ENCODE data around the gene CLPTM1L.
"Not testable (repeated sequence)": the region's sequence is repeated elsewhere in the genome, so short reads cannot be mapped to it uniquely, and the experiment has no call there.

The CLPTM1L gene

GRCh38 chr5:1289559-1289958, 55.3 kb downstream of the CLPTM1L start:
- peaks cover 10% of the 10 kb centered on the region for H3K9me3 Mint-ChIP-seq
- H3K4me1 Mint-ChIP-seq, result peaks cover 14% of the 10 kb centered on the region
- H3K27ac Mint-ChIP-seq, H3K27me3 Mint-ChIP-seq, CTCF ChIA-PET, H3K4me3 Mint-ChIP-seq: not testable (repeated sequence)
- H3K36me3 Mint-ChIP-seq, result peaks cover 11% of the 10 kb centered on the region
- peak; percentile 8 for DNase-seq

- Mint-ChIP-seq H3K27ac (no peak overlapping the region), H3K9me3 (peaks cover 10% of the 10 kb centered on the region), H3K36me3 (peaks cover 11% of the 10 kb centered on the region), H3K4me3 (no peak overlapping the region), H3K4me1 (peaks cover 13% of the 10 kb centered on the region), H3K27me3 (peaks cover 7% of the 10 kb centered on the region)
- CTCF ChIA-PET, result no interaction called here
- peak; percentile 17 for DNase-seq
Observed at GRCh38 chr5:1288439-1289335, 56.2 kb downstream of the CLPTM1L start.

DNA sequence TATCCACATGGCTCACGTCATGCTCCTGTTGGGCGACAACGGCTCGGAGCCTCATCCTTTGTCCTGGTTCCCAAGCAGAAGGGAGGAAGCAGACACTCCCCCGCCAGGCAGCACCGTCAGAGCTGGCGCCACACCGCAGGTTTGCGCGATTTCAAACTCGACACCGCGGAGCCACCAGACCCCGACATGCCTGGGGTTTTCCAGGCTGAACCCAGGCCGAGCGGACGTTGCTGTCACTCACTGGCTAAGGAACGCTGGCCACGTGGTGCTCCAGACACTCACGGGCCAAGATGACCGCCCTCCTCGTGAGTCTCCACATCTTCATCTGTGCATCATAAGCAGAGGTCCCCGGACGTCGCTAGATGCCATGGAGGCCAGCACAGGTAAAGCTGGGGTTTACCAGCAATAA, 59.0 kb downstream of the CLPTM1L start:
- no peaks in the 10 kb centered on the region for H3K4me1 Mint-ChIP-seq
- no peak overlapping the region for H3K27ac Mint-ChIP-seq
- no peaks in the 10 kb centered on the region for H3K27me3 Mint-ChIP-seq
- no peak overlapping the region for H3K4me3 Mint-ChIP-seq
- DNase-seq, result peak; percentile 8
- H3K9me3 Mint-ChIP-seq, result peaks cover 10% of the 10 kb centered on the region
- H3K36me3 Mint-ChIP-seq, result peaks cover 11% of the 10 kb centered on the region
- CTCF ChIA-PET, result no interaction called here

- CTCF ChIA-PET, result interaction anchor here (1.0 kb wide), 1 partner anchor 11 kb away, joined by 3 read pairs; no protein-coding TSS in a partner anchor
- H3K9me3 Mint-ChIP-seq, result peaks cover 10% of the 10 kb centered on the region
Observed at GRCh38 chr5:1285141-1285540, 59.8 kb downstream of the CLPTM1L start.

GRCh38 chr5:1284336-1284970, 60.4 kb downstream of the CLPTM1L start:
- Mint-ChIP-seq H3K36me3 (peaks cover 11% of the 10 kb centered on the region), H3K9me3 (peaks cover 10% of the 10 kb centered on the region)
- not testable (repeated sequence) for H3K4me1 Mint-ChIP-seq, H3K27ac Mint-ChIP-seq, H3K27me3 Mint-ChIP-seq, H3K4me3 Mint-ChIP-seq
- peak; percentile 10 for DNase-seq
- CTCF ChIA-PET, result interaction anchor here (0.9 to 1.2 kb wide), 3 partner anchors 12 to 96 kb away, joined by 3 read pairs; no protein-coding TSS in a partner anchor

More at GRCh38 chr5:1285141-1285540, 59.8 kb downstream of the CLPTM1L start:
- no peak overlapping the region for H3K4me3 Mint-ChIP-seq
- H3K27me3 Mint-ChIP-seq, result no peaks in the 10 kb centered on the region
- H3K27ac Mint-ChIP-seq, result no peak overlapping the region
- DNase-seq, result peak; percentile 10
- peaks cover 11% of the 10 kb centered on the region for H3K36me3 Mint-ChIP-seq
- no peaks in the 10 kb centered on the region for H3K4me1 Mint-ChIP-seq

DNA sequence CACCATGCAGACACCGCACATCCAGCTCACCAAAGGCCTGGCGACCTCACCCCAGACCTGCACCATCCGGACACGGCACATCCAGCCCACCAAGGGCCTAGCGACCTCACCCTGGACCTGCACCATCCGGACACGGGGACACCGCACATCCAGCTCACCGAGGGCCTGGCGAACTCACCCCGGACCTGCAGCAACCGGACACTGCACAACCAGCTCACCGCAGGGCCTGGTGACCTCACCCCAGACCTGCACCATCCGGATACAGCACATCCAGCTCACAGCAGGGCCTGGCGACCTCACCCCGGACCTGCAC, 61.2 kb downstream of the CLPTM1L start:
- H3K4me1 Mint-ChIP-seq, H3K27me3 Mint-ChIP-seq, H3K4me3 Mint-ChIP-seq, H3K9me3 Mint-ChIP-seq, H3K27ac Mint-ChIP-seq, H3K36me3 Mint-ChIP-seq: not testable (repeated sequence)
- CTCF ChIA-PET, result interaction anchor here (0.9 to 1.2 kb wide), 2 partner anchors 64 to 97 kb away, joined by 3 read pairs; no protein-coding TSS in a partner anchor
- peak; percentile 5 for DNase-seq

DNA sequence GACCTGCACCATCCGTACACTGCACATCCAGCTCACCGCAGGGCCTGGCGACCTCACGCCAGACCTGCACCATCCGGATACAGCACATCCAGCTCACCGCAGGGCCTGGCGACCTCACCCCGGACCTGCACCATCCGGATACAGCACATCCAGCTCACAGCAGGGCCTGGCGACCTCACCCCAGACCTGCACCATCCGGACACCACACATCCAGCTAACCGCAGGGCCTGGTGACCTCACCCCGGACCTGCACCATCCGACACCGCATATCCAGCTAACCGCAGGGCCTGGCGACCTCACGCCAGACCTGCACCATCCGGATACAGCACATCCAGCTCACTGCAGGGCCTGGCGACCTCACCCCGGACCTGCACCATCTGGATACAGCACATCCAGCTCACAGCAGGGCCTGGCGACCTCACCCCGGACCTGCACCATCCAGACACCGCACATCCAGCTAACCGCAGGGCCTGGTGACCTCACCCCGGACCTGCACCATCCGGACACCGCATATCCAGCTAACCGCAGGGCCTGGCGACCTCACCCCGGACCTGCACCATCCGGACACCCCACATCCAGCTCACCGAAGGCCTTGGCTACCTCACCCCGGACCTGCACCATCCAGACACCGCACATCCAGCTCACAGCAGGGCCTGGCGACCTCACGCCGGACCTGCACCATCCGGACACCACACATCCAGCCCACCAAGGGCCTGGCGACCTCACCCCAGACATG, 61.7 kb downstream of the CLPTM1L start:
- H3K27ac Mint-ChIP-seq, H3K9me3 Mint-ChIP-seq, H3K4me3 Mint-ChIP-seq, H3K4me1 Mint-ChIP-seq, H3K36me3 Mint-ChIP-seq, H3K27me3 Mint-ChIP-seq: not testable (repeated sequence)
- peak; percentile 13 for DNase-seq
- CTCF ChIA-PET, result interaction anchor here (0.9 to 1.2 kb wide), 2 partner anchors 64 to 98 kb away, joined by 3 read pairs; no protein-coding TSS in a partner anchor

- H3K9me3 Mint-ChIP-seq, result peaks cover under 1% of the 10 kb centered on the region
- no peak overlapping the region for H3K4me3 Mint-ChIP-seq
- peak; percentile 1 for DNase-seq
- no peaks in the 10 kb centered on the region for H3K27me3 Mint-ChIP-seq
- H3K36me3 Mint-ChIP-seq, result peaks cover 8% of the 10 kb centered on the region
- CTCF ChIA-PET, result no interaction called here
- H3K4me1 Mint-ChIP-seq, result no peaks in the 10 kb centered on the region
- H3K27ac Mint-ChIP-seq, result no peak overlapping the region
Observed at GRCh38 chr5:1282131-1282992, 62.5 kb downstream of the CLPTM1L start.

- CTCF ChIA-PET, result no interaction called here
- H3K27me3 Mint-ChIP-seq, result no peaks in the 10 kb centered on the region
- peaks cover 8% of the 10 kb centered on the region for H3K36me3 Mint-ChIP-seq
- H3K4me3 Mint-ChIP-seq, result no peak overlapping the region
- no peak for DNase-seq
- no peaks in the 10 kb centered on the region for H3K9me3 Mint-ChIP-seq
- no peaks in the 10 kb centered on the region for H3K4me1 Mint-ChIP-seq
- H3K27ac Mint-ChIP-seq, result no peak overlapping the region
Observed at GRCh38 chr5:1281038-1281882, 63.6 kb downstream of the CLPTM1L start.

DNA sequence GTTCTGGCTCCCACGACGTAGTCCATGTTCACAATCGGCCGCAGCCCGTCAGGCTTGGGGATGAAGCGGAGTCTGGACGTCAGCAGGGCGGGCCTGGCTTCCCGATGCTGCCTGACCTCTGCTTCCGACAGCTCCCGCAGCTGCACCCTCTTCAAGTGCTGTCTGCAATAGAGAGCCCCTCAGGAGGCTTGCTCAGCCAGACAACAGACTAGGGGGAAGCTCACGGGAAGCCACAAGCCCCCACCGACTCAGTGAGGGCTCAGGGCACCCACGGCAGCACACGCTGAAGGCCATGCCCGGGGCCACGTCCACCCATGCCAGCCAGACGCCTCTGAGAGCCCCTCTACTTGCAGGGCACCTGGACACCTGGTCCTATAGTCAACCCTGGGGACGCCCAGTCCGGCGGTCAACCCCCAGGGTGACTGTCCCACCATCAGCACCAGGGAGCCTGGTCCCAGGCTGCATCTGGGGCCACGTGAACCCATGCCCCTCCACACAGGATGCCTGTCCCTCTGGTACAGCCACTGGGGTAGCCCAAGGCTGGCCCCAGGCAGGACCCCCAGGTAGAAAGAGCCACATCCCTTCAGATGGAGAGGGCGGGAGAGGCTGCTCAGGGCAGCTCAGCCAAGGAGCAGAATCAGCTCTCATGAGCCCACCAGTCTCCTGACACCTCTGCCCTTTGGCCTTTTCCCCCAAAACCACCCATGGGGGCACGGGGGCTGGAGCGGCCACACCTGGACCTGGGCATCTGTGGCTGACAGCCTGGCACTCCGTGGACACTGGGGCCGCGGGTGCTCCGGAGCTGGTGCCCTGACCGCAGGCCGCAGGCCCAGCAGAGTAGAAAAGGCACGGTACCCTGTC, 64.5 kb downstream of the CLPTM1L start:
- no peak for DNase-seq
- Mint-ChIP-seq H3K36me3 (peaks cover 7% of the 10 kb centered on the region), H3K27me3 (no peaks in the 10 kb centered on the region), H3K4me3 (no peak overlapping the region), H3K4me1 (peaks cover 1% of the 10 kb centered on the region), H3K9me3 (no peaks in the 10 kb centered on the region), H3K27ac (no peak overlapping the region)
- CTCF ChIA-PET, result no interaction called here

DNA sequence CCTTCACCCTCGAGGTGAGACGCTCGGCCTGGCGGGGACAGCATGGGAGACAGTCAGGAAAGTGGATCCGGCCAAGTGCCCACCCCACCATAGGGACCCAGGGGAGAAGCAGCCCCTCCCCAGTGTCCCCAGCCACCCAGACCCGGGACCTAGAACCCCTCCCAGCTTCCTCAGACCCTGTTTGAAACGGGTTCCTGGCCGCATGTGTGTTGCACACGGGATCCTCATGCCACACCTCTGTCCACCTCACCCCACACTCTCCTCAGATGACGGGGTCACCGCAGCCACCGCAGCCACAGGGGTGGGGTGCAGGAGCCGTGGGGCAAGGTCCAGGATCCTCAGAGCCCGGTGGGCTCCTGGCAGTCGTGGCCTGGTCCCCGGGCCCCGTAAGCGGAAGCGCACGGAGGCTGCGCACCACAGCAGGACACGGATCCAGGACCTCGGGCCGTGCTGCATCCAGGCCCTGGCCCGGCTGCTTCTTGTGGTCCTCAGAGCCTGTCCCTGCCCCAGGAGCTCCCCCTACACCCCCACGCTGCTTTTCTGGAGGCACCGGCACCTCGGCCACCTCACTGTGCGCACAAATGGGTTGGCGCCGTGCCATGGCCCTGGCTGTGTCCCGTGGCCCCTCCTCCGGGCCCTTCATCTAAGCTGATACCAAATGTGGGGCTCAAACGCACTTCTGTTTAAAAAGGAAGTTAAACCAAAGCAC, 65.3 kb downstream of the CLPTM1L start:
- CTCF ChIA-PET, result no interaction called here
- peaks cover 8% of the 10 kb centered on the region for H3K36me3 Mint-ChIP-seq
- H3K4me3 Mint-ChIP-seq, result no peak overlapping the region
- no peak for DNase-seq
- no peak overlapping the region for H3K27ac Mint-ChIP-seq
- peaks cover 5% of the 10 kb centered on the region for H3K4me1 Mint-ChIP-seq
- no peaks in the 10 kb centered on the region for H3K27me3 Mint-ChIP-seq
- peaks cover 2% of the 10 kb centered on the region for H3K9me3 Mint-ChIP-seq
